ENCODE results near the gene CT45A3. TPM values are rescaled to one million over a fixed set of nuclear protein-coding genes. Genes with fewer than 3 reads are reported as not detected.
"Not testable (repeated sequence)": the region's sequence is repeated elsewhere in the genome, so short reads cannot be mapped to it uniquely, and the experiment has no call there.

The CT45A3 gene
- total RNA-seq: not detected in 2 replicates

GRCh38 chrX:135768091-135768490 is at the start of gene CT45A3:
CT45A3 (minus strand) TSS chrX:135768191; CDS start chrX:135764444, 3,747 bp downstream.
- DNase-seq (ENCODE audit: low read depth): not testable (repeated sequence)

- DNase-seq (ENCODE audit: low read depth): not testable (repeated sequence)
Observed at GRCh38 chrX:135802687-135803086, 34.7 kb upstream of the CT45A3 start, which contains the start of gene CT45A6. CT45A6 (minus strand) TSS chrX:135802787; CDS start chrX:135798993, 3,794 bp downstream.

- DNase-seq (ENCODE audit: low read depth): not testable (repeated sequence)
Observed at GRCh38 chrX:135785403-135785802, 17.4 kb upstream of the CT45A3 start, which contains the start of gene CT45A5. CT45A5 (minus strand) TSS chrX:135785503; CDS start chrX:135781729, 3,774 bp downstream.

GRCh38 chrX:135744739-135745138 is 23.3 kb downstream of the CT45A3 start:
- DNase-seq (ENCODE audit: low read depth): not testable (repeated sequence)

- no peak for DNase-seq (ENCODE audit: low read depth)
Observed at GRCh38 chrX:135741192-135741715, 26.7 kb downstream of the CT45A3 start.

- no peak for DNase-seq (ENCODE audit: low read depth)
Observed at GRCh38 chrX:135740681-135741149, 27.3 kb downstream of the CT45A3 start.

GRCh38 chrX:135737366-135738071 is 30.5 kb downstream of the CT45A3 start:
- DNase-seq (ENCODE audit: low read depth): no peak

- DNase-seq (ENCODE audit: low read depth): not testable (repeated sequence)
Observed at GRCh38 chrX:135734666-135735065, 33.3 kb downstream of the CT45A3 start.

GRCh38 chrX:135713795-135714194 is 54.2 kb downstream of the CT45A3 start:
- no peak for DNase-seq (ENCODE audit: low read depth)

GRCh38 chrX:135713183-135713689 is 54.8 kb downstream of the CT45A3 start, which contains the start of gene CT45A1:
CT45A1 (plus strand) TSS chrX:135713639; CDS start chrX:135718941, 5,302 bp downstream.
- not testable (repeated sequence) for DNase-seq (ENCODE audit: low read depth)

Other genes starting within 250 kb of the CT45A3 start
- 3.3 and 4.7 TPM in 2 replicates for gene INTS6L, start 247.5 kb downstream of the CT45A3 start, total RNA-seq
- gene CT45A1, start 54.6 kb downstream of the CT45A3 start, total RNA-seq: not detected in 2 replicates
- not detected in 2 replicates for gene CT45A5, start 17.3 kb upstream of the CT45A3 start, total RNA-seq
- gene CT45A6, start 34.6 kb upstream of the CT45A3 start, total RNA-seq: not detected in 2 replicates
- gene CT45A2, start 51.8 kb upstream of the CT45A3 start, total RNA-seq: not detected in 2 replicates
- not detected in 2 replicates for gene CT45A7, start 69.1 kb upstream of the CT45A3 start, total RNA-seq
- not detected in 2 replicates for gene CT45A8, start 86.3 kb upstream of the CT45A3 start, total RNA-seq
- not detected in 2 replicates for gene CT45A9, start 103.6 kb upstream of the CT45A3 start, total RNA-seq
- not detected in 2 replicates for gene CT45A10, start 125.3 kb upstream of the CT45A3 start, total RNA-seq
- gene SAGE1, start 125.5 kb upstream of the CT45A3 start, total RNA-seq: not detected in 2 replicates
- gene MMGT1, start 205.8 kb upstream of the CT45A3 start, total RNA-seq: 10.2 and 21.0 TPM in 2 replicates
- 26.1 and 28.3 TPM in 2 replicates for gene SLC9A6, start 217.2 kb upstream of the CT45A3 start, total RNA-seq

Data from renal cortical epithelial cell (primary cell).